Epithelial cell of proximal tubule (primary cell): Measurements from ENCODE around the gene IRS2. TPM values are rescaled to one million over a fixed set of nuclear protein-coding genes. Genes with fewer than 3 reads are reported as not detected.

ENCODE experiments used
- DNase-seq: peaks from one replicate; pipeline ENCODE4 v3.0.0-alpha.2; 2011; ENCODE audit warnings: low read depth
- H3K4me3 ChIP-seq: 2 replicates; pipeline ENCODE4 v1.5.1; 2011; ENCODE audit warnings: low read depth, mild to moderate bottlenecking, low read length
- total RNA-seq: library from RNA; depleted of rRNA; stranded (reverse); fragments of >200 nt; gene quantifications from 2 replicates; pipeline ENCODE4 v1.2.3, GENCODE V29; 2015
- TF ChIP-seq, protein P1 (sequence below): conservative IDR thresholded peaks from 2 replicates; pipeline ENCODE4 v1.5.1; 2012; ENCODE audit warnings: low read depth, mild to moderate bottlenecking, low read length

IRS2 gene
- total RNA-seq, 1 donor from 2014 or later, result 14.0 TPM

DNA sequence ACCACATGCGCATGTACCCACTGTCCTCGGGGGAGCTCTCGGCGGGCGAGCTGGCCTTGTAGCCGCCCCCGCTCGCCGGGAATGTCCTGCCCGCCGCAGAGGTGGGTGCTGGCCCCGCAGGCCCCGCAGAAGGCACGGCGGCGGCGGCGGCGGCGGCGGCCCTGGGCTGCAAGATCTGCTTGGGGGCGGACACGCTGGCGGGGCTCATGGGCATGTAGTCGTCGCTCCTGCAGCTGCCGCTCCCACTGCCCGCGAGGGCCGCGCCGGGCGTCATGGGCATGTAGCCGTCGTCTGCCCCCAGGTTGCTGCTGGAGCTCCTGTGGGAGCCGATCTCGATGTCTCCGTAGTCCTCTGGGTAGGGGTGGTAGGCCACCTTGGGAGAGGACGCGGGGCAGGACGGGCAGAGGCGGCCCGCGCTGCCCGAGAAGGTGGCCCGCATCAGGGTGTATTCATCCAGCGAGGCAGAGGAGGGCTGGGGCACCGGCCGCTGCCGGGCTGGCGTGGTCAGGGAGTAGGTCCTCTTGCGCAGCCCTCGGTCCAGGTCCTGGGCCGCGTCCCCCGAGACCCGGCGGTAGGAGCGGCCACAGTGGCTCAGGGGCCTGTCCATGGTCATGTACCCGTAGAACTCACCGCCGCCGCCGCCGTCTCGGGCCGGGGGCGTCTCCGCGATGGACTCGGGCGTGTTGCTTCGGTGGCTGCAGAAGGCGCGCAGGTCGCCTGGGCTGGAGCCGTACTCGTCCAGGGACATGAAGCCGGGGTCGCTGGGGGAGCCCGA, 2.4 kb downstream of the IRS2 start:
- TF ChIP-seq, protein P1, sequence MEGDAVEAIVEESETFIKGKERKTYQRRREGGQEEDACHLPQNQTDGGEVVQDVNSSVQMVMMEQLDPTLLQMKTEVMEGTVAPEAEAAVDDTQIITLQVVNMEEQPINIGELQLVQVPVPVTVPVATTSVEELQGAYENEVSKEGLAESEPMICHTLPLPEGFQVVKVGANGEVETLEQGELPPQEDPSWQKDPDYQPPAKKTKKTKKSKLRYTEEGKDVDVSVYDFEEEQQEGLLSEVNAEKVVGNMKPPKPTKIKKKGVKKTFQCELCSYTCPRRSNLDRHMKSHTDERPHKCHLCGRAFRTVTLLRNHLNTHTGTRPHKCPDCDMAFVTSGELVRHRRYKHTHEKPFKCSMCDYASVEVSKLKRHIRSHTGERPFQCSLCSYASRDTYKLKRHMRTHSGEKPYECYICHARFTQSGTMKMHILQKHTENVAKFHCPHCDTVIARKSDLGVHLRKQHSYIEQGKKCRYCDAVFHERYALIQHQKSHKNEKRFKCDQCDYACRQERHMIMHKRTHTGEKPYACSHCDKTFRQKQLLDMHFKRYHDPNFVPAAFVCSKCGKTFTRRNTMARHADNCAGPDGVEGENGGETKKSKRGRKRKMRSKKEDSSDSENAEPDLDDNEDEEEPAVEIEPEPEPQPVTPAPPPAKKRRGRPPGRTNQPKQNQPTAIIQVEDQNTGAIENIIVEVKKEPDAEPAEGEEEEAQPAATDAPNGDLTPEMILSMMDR, result no peak
- no peak for DNase-seq
- H3K4me3 ChIP-seq, result peak overlapping the region; percentile 36

DNA sequence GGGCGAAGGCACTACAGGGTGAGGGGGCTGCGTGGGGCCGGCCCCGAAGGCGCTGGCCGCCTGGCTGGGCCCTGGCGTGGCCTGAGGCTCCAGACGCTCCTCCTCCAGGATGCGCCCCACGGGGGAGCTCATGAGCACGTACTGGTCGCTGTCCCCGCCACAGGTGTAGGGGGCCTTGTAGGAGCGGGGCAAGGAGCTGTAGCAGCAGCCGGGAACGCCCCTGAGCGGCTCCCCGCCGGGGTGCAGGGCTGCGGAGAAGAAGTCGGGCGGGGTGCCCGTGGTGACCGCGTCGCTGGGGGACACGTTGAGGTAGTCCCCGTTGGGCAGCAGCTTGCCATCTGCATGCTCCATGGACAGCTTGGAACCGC, 3.0 kb downstream of the IRS2 start:
- no peak for DNase-seq
- H3K4me3 ChIP-seq, result no peak overlapping the region
- TF ChIP-seq, protein P1, result no peak

DNA sequence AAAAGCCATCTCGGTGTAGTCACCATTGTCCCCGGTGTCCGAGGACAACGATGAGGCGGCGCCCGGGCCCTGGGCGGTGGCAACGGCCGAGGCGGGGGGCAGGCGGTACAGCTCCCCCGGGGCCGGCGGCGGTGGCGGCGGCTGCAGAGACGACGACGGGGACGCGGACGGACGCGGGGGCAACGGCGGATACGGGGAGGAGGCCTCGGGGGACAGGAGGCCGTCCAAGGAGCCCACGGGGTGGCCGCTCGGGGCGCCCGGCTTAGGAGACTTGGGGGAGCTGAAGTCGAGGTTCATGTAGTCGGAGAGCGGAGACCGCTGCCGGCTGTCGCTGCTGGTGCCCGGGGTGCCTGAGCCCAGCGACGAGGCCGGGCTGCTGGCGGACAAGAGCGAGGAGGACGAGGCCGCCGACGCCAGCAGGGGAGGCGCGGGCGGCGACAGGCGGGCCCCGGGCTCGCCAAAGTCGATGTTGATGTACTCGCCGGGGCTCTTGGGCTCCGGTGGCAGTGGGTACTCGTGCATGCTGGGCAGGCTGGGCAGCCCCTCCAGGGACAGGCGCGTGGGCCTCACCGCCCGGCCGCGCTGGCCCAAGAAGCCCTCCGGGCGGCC, 3.5 kb downstream of the IRS2 start:
- H3K4me3 ChIP-seq, result no peak overlapping the region
- DNase-seq, result no peak

DNA sequence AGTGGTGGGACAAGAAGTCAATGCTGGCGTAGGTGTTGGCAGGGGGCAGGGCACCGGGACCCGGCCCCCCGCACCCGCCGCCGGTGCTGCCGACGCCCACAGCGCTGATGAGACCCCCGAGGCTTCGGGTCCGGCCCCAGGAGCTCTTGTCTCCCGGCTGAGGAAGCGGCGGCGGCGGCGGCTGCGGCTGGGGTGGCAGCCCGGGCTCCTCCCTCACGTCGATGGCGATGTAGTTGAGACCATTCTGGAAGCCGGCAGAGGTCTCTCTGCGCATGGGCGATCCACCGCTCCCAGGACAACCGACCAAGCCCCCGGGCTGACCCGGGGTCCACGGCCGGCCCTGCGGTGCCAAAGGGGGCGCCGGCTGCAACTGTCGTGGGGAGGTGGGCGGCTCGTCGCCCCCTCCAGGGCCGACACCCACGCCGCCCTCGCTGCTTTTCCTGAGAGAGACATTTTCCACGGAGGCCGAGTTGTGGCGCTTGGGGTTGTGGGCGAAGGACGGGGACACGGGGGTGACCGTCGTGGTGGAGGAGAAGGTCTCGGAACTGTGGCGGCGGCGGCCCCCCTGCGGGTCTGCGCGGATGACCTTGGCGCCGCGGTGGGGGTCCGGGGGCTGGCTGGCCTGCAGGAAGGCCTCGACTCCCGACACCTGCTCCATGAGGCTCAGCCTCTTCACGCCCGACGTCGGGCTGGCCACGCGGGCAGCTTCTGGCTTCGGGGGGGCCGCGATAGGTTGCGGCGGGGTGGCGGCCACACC, 4.1 kb downstream of the IRS2 start:
- TF ChIP-seq, protein P1, result no peak
- peak overlapping the region; percentile 63 for H3K4me3 ChIP-seq
- DNase-seq, result no peak

More for the DNA sequence above, 3.5 kb downstream of the IRS2 start:
- TF ChIP-seq, protein P1, result no peak

DNA sequence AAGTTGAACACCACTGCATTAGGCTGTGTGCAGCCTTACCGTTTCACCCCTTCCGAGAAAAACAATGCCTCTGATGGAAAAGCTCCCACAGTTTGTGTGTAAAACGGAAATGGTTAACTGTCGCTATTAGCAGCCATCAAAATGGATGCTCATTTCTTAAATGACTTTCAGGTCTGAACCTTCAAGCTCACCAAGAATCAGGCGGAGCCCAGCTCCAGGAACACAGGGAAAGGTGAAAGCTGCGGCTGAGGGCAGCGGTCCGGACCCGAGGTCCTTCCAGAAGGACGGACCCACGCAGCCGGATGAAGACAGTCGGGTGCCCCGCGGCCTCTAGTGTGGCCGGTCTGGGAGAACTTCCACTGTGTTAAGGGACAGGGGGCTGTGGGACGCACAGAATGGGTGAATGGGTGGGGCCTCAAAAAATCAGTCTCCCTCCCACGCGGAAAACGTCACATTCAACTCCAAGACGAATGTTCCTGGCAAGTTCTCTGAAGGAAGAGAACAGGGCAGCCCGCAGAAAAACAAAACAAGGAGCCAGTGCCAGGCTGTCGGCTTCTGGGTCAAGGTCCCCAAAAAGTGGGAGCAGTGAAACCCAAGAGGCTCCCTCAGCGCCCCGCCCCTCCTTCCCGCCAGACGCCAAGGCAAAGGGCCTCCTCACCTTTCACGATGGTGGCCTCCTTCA, 4.9 kb downstream of the IRS2 start:
- peak overlapping the region; percentile 63 for H3K4me3 ChIP-seq
- DNase-seq, result no peak
- TF ChIP-seq, protein P1, result no peak

DNA sequence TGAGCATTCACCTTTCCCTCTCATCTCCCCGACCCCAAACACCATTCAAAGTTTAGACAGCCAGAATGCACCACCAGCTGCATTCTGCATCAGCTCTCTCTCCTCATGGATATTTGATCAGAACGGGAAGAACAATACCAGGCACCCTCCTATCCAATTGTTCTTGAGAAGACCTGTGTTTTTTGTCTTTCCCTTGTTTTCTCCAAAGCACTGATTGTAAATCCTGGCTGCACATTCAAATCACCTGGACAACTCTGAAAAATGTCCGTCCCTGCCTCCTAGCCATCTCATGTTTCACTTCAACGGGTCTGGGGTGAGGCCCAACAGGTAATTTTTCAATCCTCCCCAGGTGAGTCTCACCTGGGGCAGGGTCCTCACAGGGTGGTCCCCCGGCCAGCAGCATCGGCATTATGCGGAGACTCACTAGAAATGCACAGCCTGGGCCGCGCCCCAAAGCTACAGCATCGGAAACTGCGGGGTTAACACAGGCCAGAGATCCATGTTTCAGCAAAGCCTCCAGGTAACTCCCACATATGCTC, 5.5 kb downstream of the IRS2 start:
- TF ChIP-seq, protein P1, result no peak
- peak overlapping the region; percentile 63 for H3K4me3 ChIP-seq
- no peak for DNase-seq
